ENCODE measurements around the gene HAUS7. TPM values are rescaled to one million over a fixed set of nuclear protein-coding genes. Genes with fewer than 3 reads are reported as not detected.

The HAUS7 gene
- total RNA-seq, 1 donor from 2014 or later = 23.0 TPM

GRCh38 chrX:153440556-153441135 lies 29.7 kb downstream of the HAUS7 start:
- H3K4me3 ChIP-seq = no peak overlapping the region
- H3K9me3 ChIP-seq = no peaks in the 10 kb centered on the region
- DNase-seq = no peak
- no peak for ATAC-seq
- no peak overlapping the region for H3K27ac ChIP-seq
- intact Hi-C loops (cut with DNase I) = no loop called here
- no peaks in the 10 kb centered on the region for H3K36me3 ChIP-seq
- TF ChIP-seq CTCF (IDR thresholded peaks at IDR 0.05) = no peak
- H3K27me3 ChIP-seq = no peaks in the 10 kb centered on the region
- H3K4me1 ChIP-seq = no peaks in the 10 kb centered on the region

- Histone ChIP-seq H3K27ac (no peak overlapping the region), H3K9me3 (no peaks in the 10 kb centered on the region), H3K4me3 (no peak overlapping the region), H3K27me3 (no peaks in the 10 kb centered on the region), H3K36me3 (no peaks in the 10 kb centered on the region), H3K4me1 (no peaks in the 10 kb centered on the region)
- no peak for ATAC-seq
- no peak for DNase-seq
- TF ChIP-seq CTCF (IDR thresholded peaks at IDR 0.05) = no peak
- intact Hi-C loops (cut with DNase I) = no loop called here
These were observed 30.4 kb downstream of the HAUS7 start for GRCh38 chrX:153439977-153440376.

GRCh38 chrX:153438532-153438931 lies 31.8 kb downstream of the HAUS7 start:
- no peak overlapping the region for H3K4me3 ChIP-seq
- no peaks in the 10 kb centered on the region for H3K27me3 ChIP-seq
- H3K36me3 ChIP-seq = no peaks in the 10 kb centered on the region
- TF ChIP-seq CTCF (IDR thresholded peaks at IDR 0.05) = peak; percentile 17
- peak; percentile 40 for ATAC-seq
- intact Hi-C loops (cut with DNase I) = no loop called here
- no peaks in the 10 kb centered on the region for H3K9me3 ChIP-seq
- DNase-seq = no peak
- no peak overlapping the region for H3K27ac ChIP-seq
- H3K4me1 ChIP-seq = no peaks in the 10 kb centered on the region

DNA sequence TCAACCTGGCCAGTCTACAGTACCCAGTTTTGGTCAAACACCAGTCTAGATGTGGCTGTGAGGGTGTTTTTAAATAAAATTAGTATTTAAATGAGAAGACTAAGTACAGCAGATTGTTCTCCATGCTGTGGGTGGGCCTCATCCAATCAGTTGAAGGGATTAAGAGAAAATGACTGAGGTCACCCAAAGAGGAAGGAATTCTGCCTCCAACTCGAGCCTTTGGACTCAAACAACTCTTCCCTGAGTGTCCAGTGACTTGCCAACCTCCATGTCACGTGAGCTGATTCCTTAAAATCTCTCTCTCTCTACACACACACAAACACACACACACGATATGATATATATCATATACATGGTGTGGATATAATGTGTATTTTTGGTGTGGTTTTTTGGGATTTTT lies 34.5 kb downstream of the HAUS7 start:
- H3K27me3 ChIP-seq = no peaks in the 10 kb centered on the region
- no peak for ATAC-seq

DNA sequence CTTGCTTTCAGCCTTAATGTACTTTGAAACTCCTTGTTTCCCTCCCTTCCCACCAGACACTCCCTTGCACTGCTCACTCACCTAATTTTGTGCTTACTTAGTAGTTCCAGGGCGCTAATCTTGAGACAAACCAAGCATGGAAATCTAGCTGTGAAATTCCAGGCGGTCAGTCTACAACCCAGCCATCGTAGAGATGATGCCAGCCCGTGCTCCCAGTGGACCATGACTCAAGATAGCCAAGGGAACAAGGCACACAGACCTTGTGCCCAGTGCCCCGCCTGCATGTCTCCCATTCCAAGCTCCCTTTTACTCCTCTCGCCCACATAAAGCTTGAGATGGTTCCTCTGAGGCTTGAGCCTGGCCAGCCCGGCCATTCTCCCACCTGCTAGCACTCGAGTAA lies 35.6 kb downstream of the HAUS7 start:
- no peaks in the 10 kb centered on the region for H3K36me3 ChIP-seq
- ATAC-seq (no peak), DNase-seq (no peak)
- TF ChIP-seq CTCF (IDR thresholded peaks at IDR 0.05) = no peak
- H3K27ac ChIP-seq = no peak overlapping the region
- no peak overlapping the region for H3K4me3 ChIP-seq
- no peaks in the 10 kb centered on the region for H3K9me3 ChIP-seq
- H3K27me3 ChIP-seq = no peaks in the 10 kb centered on the region
- intact Hi-C loops (cut with DNase I) = no loop called here
- no peaks in the 10 kb centered on the region for H3K4me1 ChIP-seq

More for the DNA sequence above, 34.5 kb downstream of the HAUS7 start:
- intact Hi-C loops (cut with DNase I) = no loop called here
- H3K36me3 ChIP-seq = no peaks in the 10 kb centered on the region
- no peak for TF ChIP-seq CTCF (IDR thresholded peaks at IDR 0.05)
- no peaks in the 10 kb centered on the region for H3K4me1 ChIP-seq
- no peak overlapping the region for H3K4me3 ChIP-seq
- H3K27ac ChIP-seq = no peak overlapping the region
- H3K9me3 ChIP-seq = no peaks in the 10 kb centered on the region
- DNase-seq = no peak

DNA sequence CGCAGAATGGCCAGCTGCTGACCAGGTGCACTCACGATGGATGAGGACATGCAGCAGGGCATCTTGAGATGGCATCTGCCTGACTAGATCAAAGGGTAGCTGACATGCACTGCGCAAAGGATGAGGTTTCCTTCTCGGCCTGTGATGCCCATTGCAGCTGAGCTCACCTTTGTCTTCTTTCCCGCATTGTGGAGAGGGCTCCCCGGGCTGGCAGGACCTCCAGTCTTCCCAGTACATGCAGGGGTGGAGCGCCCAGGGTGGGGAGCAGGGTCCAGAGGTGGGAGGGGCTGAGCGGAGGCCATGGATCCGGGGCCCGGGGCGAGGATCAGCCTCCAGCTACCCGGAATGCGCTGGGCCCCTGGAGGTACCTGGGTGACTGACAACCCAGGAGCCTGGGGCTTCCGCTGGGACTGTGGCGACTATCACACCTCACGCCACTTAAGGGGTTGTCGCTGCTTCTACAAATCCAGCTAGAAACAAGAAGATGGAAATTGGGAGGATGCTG lies 36.5 kb downstream of the HAUS7 start:
- ATAC-seq = no peak
- no peak for TF ChIP-seq CTCF (IDR thresholded peaks at IDR 0.05)
- no peak overlapping the region for H3K27ac ChIP-seq
- no peaks in the 10 kb centered on the region for H3K27me3 ChIP-seq
- intact Hi-C loops (cut with DNase I) = no loop called here
- no peak overlapping the region for H3K4me3 ChIP-seq
- no peaks in the 10 kb centered on the region for H3K4me1 ChIP-seq
- no peaks in the 10 kb centered on the region for H3K36me3 ChIP-seq
- DNase-seq = no peak
- H3K9me3 ChIP-seq = no peaks in the 10 kb centered on the region
